Fibroblast of skin of left biceps (primary cell): ENCODE measurements around the gene MET.

Experiments used
- DNase-seq, 2 experiments: peaks; one replicate each; pipeline ENCODE4 v3.0.0-alpha.2; 2013; ENCODE audit warnings: low read depth in 2 of 2

The MET gene

GRCh38 chr7:116783666-116784318, 111.8 kb downstream of the MET start:
- no peak for DNase-seq

- DNase-seq = no peak
Measured at GRCh38 chr7:116784647-116785046, 112.7 kb downstream of the MET start.

DNA sequence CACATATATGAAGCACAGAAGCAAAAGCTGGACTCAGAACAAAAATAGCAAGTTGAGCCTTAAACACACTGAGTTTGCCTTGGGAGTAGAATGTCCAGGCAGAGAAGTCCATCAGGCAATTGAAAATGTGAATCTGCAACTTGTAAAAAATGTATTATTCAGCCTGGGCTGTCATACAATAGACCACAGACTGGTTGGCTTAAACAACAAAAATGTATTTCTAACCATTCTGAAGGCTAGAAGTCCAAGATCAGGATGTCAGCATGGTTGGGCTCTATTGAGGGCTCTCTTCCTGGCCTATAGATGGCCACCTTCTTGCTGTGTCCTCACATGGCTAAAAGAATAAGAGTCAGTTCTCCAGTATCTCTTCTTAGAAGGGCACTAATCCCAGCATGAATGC, 113.8 kb downstream of the MET start:
- DNase-seq = no peak

DNA sequence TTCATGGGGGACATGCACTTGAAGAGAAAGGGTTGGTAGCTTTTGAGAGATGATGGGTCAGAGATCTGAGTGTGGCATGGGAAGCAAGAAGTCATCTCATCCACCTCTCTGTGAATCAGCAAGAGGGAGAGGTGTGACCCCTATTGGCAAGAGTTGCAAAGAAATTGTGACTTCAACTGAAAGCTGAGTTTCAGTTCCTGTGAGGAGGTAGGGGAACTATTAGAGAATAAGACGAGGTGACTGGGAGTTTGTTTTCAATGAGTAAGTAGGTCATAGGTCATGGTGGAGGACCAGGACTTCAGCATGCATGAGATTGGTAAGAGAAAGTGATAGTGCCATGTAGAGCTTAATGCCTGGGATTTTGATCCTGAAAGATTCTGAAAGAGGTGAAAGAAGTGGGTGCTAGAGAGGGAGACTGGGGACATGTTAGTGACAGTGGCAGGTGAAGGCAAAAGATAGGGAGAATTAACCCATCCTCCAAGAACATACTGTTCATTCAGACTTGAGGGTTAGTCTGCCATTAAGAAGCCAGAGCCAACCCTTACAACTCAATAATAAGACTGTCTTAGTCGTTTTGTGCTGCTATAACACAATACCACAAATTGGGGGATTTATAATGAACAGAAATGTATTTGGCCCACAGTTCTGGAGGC, 114.9 kb downstream of the MET start:
- no peak for DNase-seq

- DNase-seq = no peak
Measured at GRCh38 chr7:116787881-116788280, 115.9 kb downstream of the MET start.

DNA sequence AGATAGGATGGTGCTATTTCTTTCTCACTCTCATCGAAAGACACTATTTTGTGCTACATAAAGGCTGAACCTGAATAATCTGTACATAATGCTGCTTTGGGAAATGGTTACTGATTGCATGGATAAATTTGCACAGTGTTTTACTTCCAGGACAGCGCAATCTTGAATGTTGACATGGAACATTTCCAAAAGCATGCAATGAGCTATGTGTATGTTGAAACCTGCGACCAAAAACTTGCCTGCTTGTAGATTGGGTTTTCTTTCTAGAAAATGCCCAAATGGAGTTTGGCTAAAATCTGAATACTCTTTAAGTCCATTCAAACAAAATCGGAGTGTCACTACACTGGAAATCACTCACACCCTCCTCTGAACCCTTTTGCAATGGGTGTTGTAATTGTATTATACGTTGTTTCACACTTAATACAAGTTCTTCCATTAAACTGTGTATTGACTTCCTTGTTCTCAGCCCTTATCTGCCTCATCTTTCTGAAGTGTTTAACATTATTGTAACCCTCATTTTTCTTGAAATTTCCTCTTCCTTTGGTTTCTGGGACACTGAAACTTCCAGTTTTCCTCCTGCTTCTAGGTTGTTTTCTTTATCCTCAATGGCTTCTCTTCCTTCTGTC, 116.7 kb downstream of the MET start:
- no peak for DNase-seq

- no peak for DNase-seq
Measured at GRCh38 chr7:116790025-116790424, 118.0 kb downstream of the MET start.

GRCh38 chr7:116792813-116793212, 120.8 kb downstream of the MET start:
- no peak for DNase-seq

GRCh38 chr7:116793795-116794340, 121.9 kb downstream of the MET start:
- no peak for DNase-seq

GRCh38 chr7:116796471-116796870, 124.5 kb downstream of the MET start:
- DNase-seq = no peak

GRCh38 chr7:116797612-116798011, 125.6 kb downstream of the MET start:
- DNase-seq = no peak

DNA sequence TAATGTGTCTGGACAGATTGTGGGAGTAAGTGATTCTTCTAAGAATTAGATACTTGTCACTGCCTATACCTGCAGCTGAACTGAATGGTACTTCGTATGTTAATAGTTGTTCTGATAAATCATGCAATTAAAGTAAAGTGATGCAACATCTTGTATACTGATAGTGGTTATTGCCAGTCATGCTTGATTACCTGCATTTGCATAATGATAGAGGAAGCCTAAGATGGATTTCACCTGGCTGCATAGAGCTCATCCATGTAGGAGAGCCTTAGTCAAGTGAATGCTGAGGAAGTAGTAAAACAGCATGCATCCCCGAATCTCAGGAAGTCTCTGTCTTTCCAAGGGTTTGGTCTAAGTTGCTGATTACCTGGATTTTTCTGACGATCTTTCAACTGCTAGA, 126.2 kb downstream of the MET start:
- no peak for DNase-seq

DNA sequence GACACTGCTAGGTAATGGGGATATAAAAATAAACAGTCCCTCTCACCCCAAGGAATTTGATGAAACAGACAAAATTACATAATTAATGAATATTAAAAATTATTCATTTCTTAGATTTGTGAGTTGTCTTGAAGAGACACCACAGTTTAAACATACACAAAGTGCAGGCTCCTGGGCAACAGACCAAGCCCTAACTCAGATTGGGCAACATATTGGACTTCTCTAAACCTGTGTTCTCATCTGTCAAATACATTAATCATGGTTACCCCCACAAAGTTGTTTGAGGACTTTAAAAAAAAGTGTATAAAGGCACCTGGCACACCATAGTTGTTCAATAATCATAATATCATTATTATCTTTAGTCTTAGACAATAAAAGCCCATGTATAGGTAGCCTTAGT, 127.9 kb downstream of the MET start:
- no peak for DNase-seq

DNA sequence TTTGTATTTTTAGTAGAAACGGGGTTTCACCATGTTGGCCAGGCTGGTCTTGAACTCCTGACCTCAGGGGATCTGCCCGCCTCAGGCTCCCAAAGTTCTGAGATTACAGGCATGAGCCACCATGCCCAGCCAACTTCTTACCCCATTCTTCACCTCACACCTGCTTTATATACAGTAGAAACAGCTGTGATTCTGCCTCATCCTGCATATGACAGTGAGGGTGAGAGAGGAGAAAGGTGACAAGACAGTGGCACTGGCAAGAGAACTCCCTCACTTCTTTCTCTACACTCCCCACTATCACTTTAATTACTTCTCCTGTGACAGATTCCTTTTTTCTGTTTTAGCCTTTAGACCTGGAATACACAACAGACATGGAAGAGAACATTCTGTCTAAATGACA, 128.6 kb downstream of the MET start:
- no peak for DNase-seq

GRCh38 chr7:116801092-116801710, 129.2 kb downstream of the MET start:
- DNase-seq = no peak

DNA sequence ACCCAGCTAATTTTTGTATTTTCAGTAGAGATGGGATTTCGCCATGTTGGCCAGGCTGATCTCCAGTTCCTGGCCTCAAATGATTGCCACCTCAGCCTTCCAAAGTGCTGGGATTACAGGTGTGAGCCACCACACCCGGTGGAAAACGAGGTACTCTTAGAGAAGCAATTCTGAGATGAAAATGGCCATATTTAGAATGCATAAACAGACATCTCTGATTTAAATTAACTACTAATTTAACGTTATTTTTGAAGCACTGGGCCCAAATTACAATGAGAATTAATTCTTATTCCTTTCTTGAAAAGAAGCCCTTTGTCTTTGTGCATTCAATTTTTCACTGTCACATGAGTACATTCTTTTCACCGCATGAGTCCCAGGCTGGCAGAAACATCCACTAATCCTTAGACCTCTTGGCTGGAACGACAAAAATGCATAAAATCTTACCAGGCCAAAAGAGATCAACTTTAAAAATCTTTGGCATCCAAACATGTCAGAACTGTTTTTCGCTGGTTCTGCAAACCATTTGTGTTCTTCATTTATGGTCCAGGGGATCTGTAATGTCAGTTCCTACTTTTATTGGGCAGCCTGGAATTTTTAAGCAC, 130.2 kb downstream of the MET start:
- DNase-seq = no peak

- DNase-seq = no peak
Measured at GRCh38 chr7:116802746-116803152, 130.8 kb downstream of the MET start.

GRCh38 chr7:116804471-116804870, 132.5 kb downstream of the MET start:
- no peak for DNase-seq

GRCh38 chr7:116805100-116805544, 133.1 kb downstream of the MET start:
- DNase-seq = no peak

- no peak for DNase-seq
Measured at GRCh38 chr7:116806046-116806944, 134.3 kb downstream of the MET start.

- no peak for DNase-seq
Measured at GRCh38 chr7:116807011-116807560, 135.1 kb downstream of the MET start.
